Gastrocnemius medialis (tissue), 4 donors: ENCODE measurements around the gene PRKCA.

Experiments
- POLR2A ChIP-seq, 2 donors: fragments of 450-650 bp; IDR thresholded peaks; one replicate each; pipeline ENCODE4 v1.6.1; 2017; ENCODE audit warnings: antibody characterized with exemption in 2 of 2, mild to moderate bottlenecking in 2 of 2, moderate library complexity in 2 of 2
- TF ChIP-seq, protein P1 (sequence below), 5 experiments: fragments of 450-650 bp in 3 of 5; fragments of 200-600 bp in 2 of 5; sonication (generic) in 2 of 5; IDR thresholded peaks in 4 of 5; conservative IDR thresholded peaks in 1 of 5; 1 replicate in 4 of 5; 2 replicates in 1 of 5; pipeline ENCODE4 v1.5.1; 2016 to 2019; ENCODE audit warnings: antibody characterized with exemption in 5 of 5, mild to moderate bottlenecking in 3 of 5, moderate library complexity in 3 of 5

DNA sequence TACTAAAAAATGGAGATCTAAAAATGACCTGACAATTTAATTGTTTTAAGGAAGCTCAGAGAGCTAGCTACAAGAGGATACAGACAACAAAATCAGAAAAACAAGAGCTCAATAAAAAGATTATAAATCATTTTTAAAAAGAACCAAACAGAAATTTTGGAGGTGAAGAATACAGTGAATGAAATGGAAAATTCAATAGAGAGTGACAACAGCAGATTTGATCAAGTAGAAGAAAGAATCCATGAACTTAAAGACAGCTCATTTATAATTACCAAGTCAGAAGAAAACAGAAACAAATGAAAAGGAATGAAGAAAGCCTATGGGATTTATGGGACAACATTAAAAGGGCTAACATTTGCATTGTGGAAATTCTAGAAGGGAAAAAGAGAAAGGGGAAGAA is 395.9 kb downstream of the PRKCA start:
- TF ChIP-seq, protein P1, sequence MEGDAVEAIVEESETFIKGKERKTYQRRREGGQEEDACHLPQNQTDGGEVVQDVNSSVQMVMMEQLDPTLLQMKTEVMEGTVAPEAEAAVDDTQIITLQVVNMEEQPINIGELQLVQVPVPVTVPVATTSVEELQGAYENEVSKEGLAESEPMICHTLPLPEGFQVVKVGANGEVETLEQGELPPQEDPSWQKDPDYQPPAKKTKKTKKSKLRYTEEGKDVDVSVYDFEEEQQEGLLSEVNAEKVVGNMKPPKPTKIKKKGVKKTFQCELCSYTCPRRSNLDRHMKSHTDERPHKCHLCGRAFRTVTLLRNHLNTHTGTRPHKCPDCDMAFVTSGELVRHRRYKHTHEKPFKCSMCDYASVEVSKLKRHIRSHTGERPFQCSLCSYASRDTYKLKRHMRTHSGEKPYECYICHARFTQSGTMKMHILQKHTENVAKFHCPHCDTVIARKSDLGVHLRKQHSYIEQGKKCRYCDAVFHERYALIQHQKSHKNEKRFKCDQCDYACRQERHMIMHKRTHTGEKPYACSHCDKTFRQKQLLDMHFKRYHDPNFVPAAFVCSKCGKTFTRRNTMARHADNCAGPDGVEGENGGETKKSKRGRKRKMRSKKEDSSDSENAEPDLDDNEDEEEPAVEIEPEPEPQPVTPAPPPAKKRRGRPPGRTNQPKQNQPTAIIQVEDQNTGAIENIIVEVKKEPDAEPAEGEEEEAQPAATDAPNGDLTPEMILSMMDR (IDR thresholded peaks at IDR 0.05 in 4 of 5, conservative IDR thresholded peaks at IDR 0.05 in 1 of 5): no peak
- no peak for TF ChIP-seq POLR2A (IDR thresholded peaks at IDR 0.05)
